Smooth muscle cell of the brain vasculature (primary cell): ENCODE measurements around the gene MARVELD3.
"Not testable (repeated sequence)": the region's sequence is repeated elsewhere in the genome, so short reads cannot be mapped to it uniquely, and the experiment has no call there.

Experiments used
- DNase-seq: peaks from one replicate; pipeline ENCODE4 v3.0.0-alpha.2; 2012; ENCODE audit warnings: low read depth, low spot score

Gene MARVELD3

GRCh38 chr16:71671165-71671564 lies 45.2 kb downstream of the MARVELD3 start:
- DNase-seq, result no peak

GRCh38 chr16:71672125-71672524 lies 46.1 kb downstream of the MARVELD3 start:
- no peak for DNase-seq

GRCh38 chr16:71672803-71673581 lies 47.0 kb downstream of the MARVELD3 start:
- no peak for DNase-seq

- DNase-seq, result no peak
These were observed 47.6 kb downstream of the MARVELD3 start for GRCh38 chr16:71673582-71673973.

GRCh38 chr16:71674229-71674628 lies 48.2 kb downstream of the MARVELD3 start:
- no peak for DNase-seq

GRCh38 chr16:71675380-71675779 lies 49.4 kb downstream of the MARVELD3 start:
- DNase-seq, result no peak

- no peak for DNase-seq
These were observed 50.3 kb downstream of the MARVELD3 start for GRCh38 chr16:71676236-71676635.

GRCh38 chr16:71681360-71681759 lies 55.4 kb downstream of the MARVELD3 start:
- DNase-seq, result no peak

- not testable (repeated sequence) for DNase-seq
These were observed 58.3 kb downstream of the MARVELD3 start for GRCh38 chr16:71684280-71684679.
